Loucy (cell line): ENCODE measurements around the gene NOS1.

Experiments used
- EZH2phosphoT487 ChIP-seq: fragments of 200-600 bp; IDR thresholded peaks from 2 replicates; pipeline ENCODE4 v1.6.1; 2018; ENCODE audit warnings: antibody characterized with exemption, mild to moderate bottlenecking, moderate library complexity, borderline replicate concordance
- TF ChIP-seq, protein P1 (sequence below): fragments of 200-600 bp; sonication (generic); conservative IDR thresholded peaks from 2 replicates; pipeline ENCODE4 v1.5.1; 2014; ENCODE audit warnings: mild to moderate bottlenecking, antibody characterized with exemption, low read length

DNA sequence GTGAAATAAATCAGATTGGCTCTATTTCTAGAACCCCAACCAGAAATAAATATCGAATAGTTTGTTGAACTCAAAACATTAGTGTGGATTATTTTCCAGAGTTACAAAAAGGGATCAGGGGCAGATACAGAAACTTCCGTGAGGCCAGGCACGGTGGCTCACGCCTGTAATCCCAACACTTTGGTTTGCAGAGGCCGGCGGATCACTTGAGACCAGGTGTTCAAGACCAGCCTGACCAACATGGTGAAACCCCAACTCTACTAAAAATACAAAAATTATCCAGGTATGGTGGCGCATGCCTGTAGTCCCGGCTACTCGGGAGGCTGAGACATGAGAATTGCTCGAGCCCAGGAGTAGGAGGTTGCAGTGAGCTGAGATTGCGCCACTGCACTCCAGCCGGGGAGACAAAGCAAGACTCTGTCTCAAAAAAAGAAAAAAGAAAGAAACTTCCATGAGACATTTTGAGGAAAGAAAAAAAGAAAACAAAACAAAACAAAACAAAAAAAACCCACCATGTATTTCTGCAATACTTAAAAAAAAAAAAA is 173.2 kb downstream of the NOS1 start:
- TF ChIP-seq, protein P1, sequence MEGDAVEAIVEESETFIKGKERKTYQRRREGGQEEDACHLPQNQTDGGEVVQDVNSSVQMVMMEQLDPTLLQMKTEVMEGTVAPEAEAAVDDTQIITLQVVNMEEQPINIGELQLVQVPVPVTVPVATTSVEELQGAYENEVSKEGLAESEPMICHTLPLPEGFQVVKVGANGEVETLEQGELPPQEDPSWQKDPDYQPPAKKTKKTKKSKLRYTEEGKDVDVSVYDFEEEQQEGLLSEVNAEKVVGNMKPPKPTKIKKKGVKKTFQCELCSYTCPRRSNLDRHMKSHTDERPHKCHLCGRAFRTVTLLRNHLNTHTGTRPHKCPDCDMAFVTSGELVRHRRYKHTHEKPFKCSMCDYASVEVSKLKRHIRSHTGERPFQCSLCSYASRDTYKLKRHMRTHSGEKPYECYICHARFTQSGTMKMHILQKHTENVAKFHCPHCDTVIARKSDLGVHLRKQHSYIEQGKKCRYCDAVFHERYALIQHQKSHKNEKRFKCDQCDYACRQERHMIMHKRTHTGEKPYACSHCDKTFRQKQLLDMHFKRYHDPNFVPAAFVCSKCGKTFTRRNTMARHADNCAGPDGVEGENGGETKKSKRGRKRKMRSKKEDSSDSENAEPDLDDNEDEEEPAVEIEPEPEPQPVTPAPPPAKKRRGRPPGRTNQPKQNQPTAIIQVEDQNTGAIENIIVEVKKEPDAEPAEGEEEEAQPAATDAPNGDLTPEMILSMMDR: no peak
- TF ChIP-seq EZH2phosphoT487: no peak
